IMR-90 (cell line): ENCODE measurements around the gene FOXN4. TPM values are rescaled to one million over a fixed set of nuclear protein-coding genes. Genes with fewer than 3 reads are reported as not detected.

ENCODE experiments used
- ATAC-seq: fragments of 200-7000 bp; cut with Tn5 transposase; 2 replicates; pipeline ENCODE4 v1.9.1; 2020; ENCODE audit warnings: low read depth, mild to moderate bottlenecking, moderate library complexity
- BruUV-seq: library from RNA; stranded (reverse); fragments of 400-500 nt; replicated peaks from 2 replicates; lab custom pipeline; 2021; lab: Mats Ljungman, UMichigan
- CTCF ChIA-PET: fragments of 300-600 bp; formaldehyde crosslinking; extraction: SDS; loops from one replicate; lab custom pipeline; 2021; ENCODE audit warnings: antibody characterized with exemption; lab: Yijun Ruan, JAX
- POLR2A ChIA-PET: fragments of 300-600 bp; sonication (Branson Sonifier 250); formaldehyde crosslinking; loops from one replicate; lab custom pipeline; 2022; ENCODE audit warnings: antibody characterized with exemption; ENCODE audit not compliant: unreplicated experiment; lab: Charles Lee
- DNase-seq: peaks from one replicate; pipeline ENCODE4 v3.0.0; 2013
- H2AFZ ChIP-seq: replicated peaks from 2 replicates; pipeline ENCODE3; 2013; ENCODE audit warnings: low read length, mild to moderate bottlenecking; ENCODE audit not compliant: poor library complexity
- H2AK5ac ChIP-seq: 2 replicates; pipeline ENCODE4 v1.6.1; 2013; ENCODE audit warnings: low read depth, low read length, inconsistent platforms
- H2AK9ac ChIP-seq: replicated peaks from 2 replicates; pipeline ENCODE3; 2013; ENCODE audit warnings: mild to moderate bottlenecking, low read depth, low read length, moderate library complexity; ENCODE audit not compliant: poor library complexity
- H2BK120ac ChIP-seq: 2 replicates; pipeline ENCODE4 v1.6.1; 2013; ENCODE audit warnings: low read depth, low read length, inconsistent platforms
- H2BK15ac ChIP-seq: 3 replicates; pipeline ENCODE4 v1.6.1; 2013; ENCODE audit warnings: low read depth, low read length, inconsistent platforms
- H2BK20ac ChIP-seq: 2 replicates; pipeline ENCODE4 v1.6.1; 2013; ENCODE audit warnings: low read depth, mild to moderate bottlenecking, inconsistent platforms, low read length, moderate library complexity
- H2BK5ac ChIP-seq: 2 replicates; pipeline ENCODE4 v1.6.1; 2013; ENCODE audit warnings: mild to moderate bottlenecking, low read depth, low read length, inconsistent platforms; ENCODE audit not compliant: poor library complexity, severe bottlenecking
- H3K14ac ChIP-seq: replicated peaks from 2 replicates; pipeline ENCODE4 v1.6.1; 2013; ENCODE audit warnings: low read depth, low read length, inconsistent platforms
- H3K18ac ChIP-seq: 2 replicates; pipeline ENCODE4 v1.6.1; 2013; ENCODE audit warnings: low read depth, low read length, control low read depth
- H3K23ac ChIP-seq: 2 replicates; pipeline ENCODE4 v1.6.1; 2013; ENCODE audit warnings: low read depth, low read length, inconsistent platforms
- H3K27ac ChIP-seq: 2 replicates; pipeline ENCODE4 v1.5.1; 2013; ENCODE audit warnings: mild to moderate bottlenecking, control low read depth, low read length; ENCODE audit not compliant: insufficient read depth
- H3K27me3 ChIP-seq: 2 replicates; pipeline ENCODE4 v1.6.1; 2013; ENCODE audit warnings: low read length; ENCODE audit not compliant: control insufficient read depth, insufficient read depth
- H3K36me3 ChIP-seq: 2 replicates; pipeline ENCODE4 v1.6.1; 2013; ENCODE audit warnings: low read length, mixed read lengths; ENCODE audit not compliant: control insufficient read depth, insufficient read depth
- H3K4ac ChIP-seq: 2 replicates; pipeline ENCODE4 v1.6.1; 2013; ENCODE audit warnings: low read depth, low read length, inconsistent platforms
- H3K4me1 ChIP-seq: 2 replicates; pipeline ENCODE4 v1.6.1; 2013; ENCODE audit warnings: low read length, mixed read lengths; ENCODE audit not compliant: control insufficient read depth, insufficient read depth
- H3K4me2 ChIP-seq: 2 replicates; pipeline ENCODE4 v1.6.1; 2013; ENCODE audit warnings: low read depth, mild to moderate bottlenecking, control low read depth, low read length, moderate library complexity
- H3K4me3 ChIP-seq: 2 replicates; pipeline ENCODE4 v1.5.1; 2013; ENCODE audit warnings: low read depth, mild to moderate bottlenecking, control low read depth, low read length, moderate library complexity; ENCODE audit not compliant: insufficient read depth
- H3K56ac ChIP-seq: 2 replicates; pipeline ENCODE4 v1.6.1; 2013; ENCODE audit warnings: low read length, inconsistent platforms; ENCODE audit not compliant: insufficient read depth; ENCODE audit errors: extremely low read depth
- H3K79me1 ChIP-seq, 2 experiments: 2 replicates each; pipeline ENCODE4 v1.6.1; 2013; ENCODE audit warnings: low read length in 2 of 2, inconsistent platforms in 1 of 2, low read depth in 1 of 2
- H3K9ac ChIP-seq: 2 replicates; pipeline ENCODE4 v1.6.1; 2013; ENCODE audit warnings: low read depth, low read length, control low read depth
- H3K9me1 ChIP-seq: 2 replicates; pipeline ENCODE4 v1.6.1; 2013; ENCODE audit warnings: low read length, inconsistent platforms; ENCODE audit not compliant: insufficient read depth
- H3K9me3 ChIP-seq: 2 replicates; pipeline ENCODE4 v1.6.1; 2013; ENCODE audit warnings: low read length; ENCODE audit not compliant: control insufficient read depth, insufficient read depth
- H4K20me1 ChIP-seq: 2 replicates; pipeline ENCODE4 v1.6.1; 2013; ENCODE audit warnings: low read length, inconsistent platforms; ENCODE audit not compliant: insufficient read depth
- H4K5ac ChIP-seq: 2 replicates; pipeline ENCODE4 v1.6.1; 2013; ENCODE audit warnings: mild to moderate bottlenecking, low read depth, low read length, control low read depth
- H4K8ac ChIP-seq, 2 experiments: 2 replicates each; pipeline ENCODE4 v1.6.1; 2013; ENCODE audit warnings: low read depth in 2 of 2, low read length in 2 of 2, control low read depth in 1 of 2, inconsistent platforms in 1 of 2
- H4K91ac ChIP-seq: 2 replicates; pipeline ENCODE4 v1.6.1; 2013; ENCODE audit warnings: low read depth, low read length, inconsistent platforms; ENCODE audit not compliant: insufficient read depth
- BHLHE40 ChIP-seq: fragments of 150-350 bp; IDR thresholded peaks from 2 replicates; pipeline ENCODE4 v1.6.1; 2016; ENCODE audit warnings: mild to moderate bottlenecking, low read depth, low read length
- CEBPB ChIP-seq: IDR thresholded peaks from 2 replicates; pipeline ENCODE4 v1.6.1; 2012; ENCODE audit warnings: low read depth, low read length, improper control_type of control experiment
- CHD1 ChIP-seq: IDR thresholded peaks from 2 replicates; pipeline ENCODE4 v1.6.1; 2012; ENCODE audit warnings: low read depth, low read length, improper control_type of control experiment
- CTCF ChIP-seq: conservative IDR thresholded peaks from 2 replicates; pipeline ENCODE4 v1.5.1; 2012; ENCODE audit warnings: mild to moderate bottlenecking, low read depth, low read length, improper control_type of control experiment
- ELK1 ChIP-seq: fragments of 150-350 bp; IDR thresholded peaks from 2 replicates; pipeline ENCODE4 v1.6.1; 2016; ENCODE audit warnings: low read depth, mild to moderate bottlenecking, low read length, moderate library complexity, borderline replicate concordance
- FOS ChIP-seq: fragments of 150-350 bp; IDR thresholded peaks from 2 replicates; pipeline ENCODE4 v1.6.1; 2016; ENCODE audit warnings: low read depth, low read length
- MAFK ChIP-seq: IDR thresholded peaks from 2 replicates; pipeline ENCODE4 v1.6.1; 2012; ENCODE audit warnings: low read depth, low read length, improper control_type of control experiment
- MAZ ChIP-seq: IDR thresholded peaks from 2 replicates; pipeline ENCODE4 v1.6.1; 2012; ENCODE audit warnings: low read depth, mild to moderate bottlenecking, low read length, improper control_type of control experiment, moderate library complexity, borderline replicate concordance
- MXI1 ChIP-seq: IDR thresholded peaks from 2 replicates; pipeline ENCODE4 v1.6.1; 2012; ENCODE audit warnings: low read depth, mild to moderate bottlenecking, low read length, moderate library complexity, borderline replicate concordance
- NFE2L2 ChIP-seq: fragments of 150-350 bp; IDR thresholded peaks from 2 replicates; pipeline ENCODE4 v1.6.1; 2016; ENCODE audit warnings: low read depth, mild to moderate bottlenecking, low read length
- POLR2A ChIP-seq: IDR thresholded peaks from 2 replicates; pipeline ENCODE4 v1.6.1; 2012; ENCODE audit warnings: mild to moderate bottlenecking, low read depth, low read length
- RAD21 ChIP-seq: IDR thresholded peaks from 2 replicates; pipeline ENCODE4 v1.6.1; 2012; ENCODE audit warnings: low read length, improper control_type of control experiment
- RCOR1 ChIP-seq: IDR thresholded peaks from 2 replicates; pipeline ENCODE4 v1.6.1; 2012; ENCODE audit warnings: mild to moderate bottlenecking, low read length, improper control_type of control experiment; ENCODE audit not compliant: insufficient replicate concordance
- RFX5 ChIP-seq: IDR thresholded peaks from 2 replicates; pipeline ENCODE4 v1.8.0; 2012; ENCODE audit warnings: low read depth, mild to moderate bottlenecking, low read length, moderate library complexity
- SMC3 ChIP-seq: fragments of 150-350 bp; IDR thresholded peaks from 2 replicates; pipeline ENCODE4 v1.6.1; 2016; ENCODE audit warnings: low read depth, mild to moderate bottlenecking, antibody characterized with exemption, low read length, moderate library complexity
- WGBS, 2 experiments: methylation state at CpG; one replicate each; pipeline versions ENCODE4 v1.1.5 to v1.1.7; 2013; ENCODE audit warnings: missing lambda C conversion rate in 2 of 2; ENCODE audit not compliant: insufficient read length in 1 of 2; ENCODE audit errors: extremely low coverage in 2 of 2; 5-methylcytosine and 5-hydroxymethylcytosine counted together
- dilution Hi-C: fragments of 300-500 bp; cut with HindIII; formaldehyde crosslinking; loops from one replicate; pipeline ENCODE4 v1.14.3; 2018; ENCODE audit warnings: low sequenced_read_pairs; ENCODE audit not compliant: unreplicated experiment
- in situ Hi-C: fragments of 300-500 bp; cut with MboI; formaldehyde crosslinking; loops from 3 replicates; pipeline ENCODE4 v1.14.3; 2019; ENCODE audit warnings: low sequenced_read_pairs, inconsistent platforms, mixed read lengths
- intact Hi-C: fragments of 100-400 bp; cut with micrococcal nuclease; formaldehyde crosslinking; loops from 2 replicates; pipeline ENCODE4 v1.10.0; 2022
- polyA plus RNA-seq, 3 experiments: library from polyadenylated mRNA; depleted of rRNA; stranded (reverse); fragments of >200 nt; gene quantifications; 2 replicates each; pipeline ENCODE4 v1.2.3, GENCODE V29; 2012; ENCODE audit warnings: low replicate concordance in 1 of 3
- total RNA-seq: library from RNA; depleted of rRNA; stranded (reverse); fragments of >200 nt; gene quantifications from 2 replicates; pipeline ENCODE4 v1.2.3, GENCODE V29; 2012
- TF ChIP-seq, protein P1 (sequence below): fragments of 150-350 bp; IDR thresholded peaks from 2 replicates; pipeline ENCODE4 v1.6.1; 2017; ENCODE audit warnings: mild to moderate bottlenecking, antibody characterized with exemption, low read length, low read depth

Gene FOXN4
- total and polyA plus RNA-seq, 2 of the 4 experiments (the other 2 are of a cell fraction) = not detected

GRCh38 chr12:109271418-109271817 is 37.7 kb downstream of the FOXN4 start:
- H2AFZ ChIP-seq = no peak overlapping the region
- no peaks in the 10 kb centered on the region for H3K79me1 ChIP-seq
- H3K56ac ChIP-seq = no peak overlapping the region
- dilution Hi-C loops = no loop called here
- H2BK120ac ChIP-seq = no peak overlapping the region
- intact Hi-C loops = no loop called here
- H4K5ac ChIP-seq = no peak overlapping the region
- 88% methylated on average over 2 of the region's 3 CpGs; no CpG with 5 or more reads in 1 of the 2 experiments for WGBS, 2 experiments
- H4K91ac ChIP-seq = no peak overlapping the region
- H3K4me1 ChIP-seq = no peaks in the 10 kb centered on the region
- no peak for ATAC-seq
- no peak overlapping the region for H2AK5ac ChIP-seq
- no peak overlapping the region for H3K23ac ChIP-seq
- no peaks in the 10 kb centered on the region for H3K36me3 ChIP-seq
- H3K9ac ChIP-seq = no peak overlapping the region
- ChIA-PET CTCF (no interaction called here), POLR2A (no interaction called here)
- no peak for TF ChIP-seq CEBPB
- no peak for TF ChIP-seq RCOR1
- no peak for TF ChIP-seq BHLHE40
- TF ChIP-seq MAZ = no peak
- no peak for TF ChIP-seq FOS
- TF ChIP-seq NFE2L2 = no peak
- TF ChIP-seq POLR2A = no peak
- no peak for TF ChIP-seq ELK1
- no peak for TF ChIP-seq CHD1
- no peak for TF ChIP-seq RAD21
- no peak for TF ChIP-seq MAFK
- no peak for TF ChIP-seq CTCF
- TF ChIP-seq, protein P1, sequence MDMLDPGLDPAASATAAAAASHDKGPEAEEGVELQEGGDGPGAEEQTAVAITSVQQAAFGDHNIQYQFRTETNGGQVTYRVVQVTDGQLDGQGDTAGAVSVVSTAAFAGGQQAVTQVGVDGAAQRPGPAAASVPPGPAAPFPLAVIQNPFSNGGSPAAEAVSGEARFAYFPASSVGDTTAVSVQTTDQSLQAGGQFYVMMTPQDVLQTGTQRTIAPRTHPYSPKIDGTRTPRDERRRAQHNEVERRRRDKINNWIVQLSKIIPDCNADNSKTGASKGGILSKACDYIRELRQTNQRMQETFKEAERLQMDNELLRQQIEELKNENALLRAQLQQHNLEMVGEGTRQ = no peak
- no peak for TF ChIP-seq RFX5
- no peak for TF ChIP-seq MXI1
- no peak for TF ChIP-seq SMC3
- H2BK20ac ChIP-seq = no peak overlapping the region
- H2AK9ac ChIP-seq = no peak overlapping the region
- peaks cover 10% of the 10 kb centered on the region; the same call in 1 of the 2 replicates for H3K27me3 ChIP-seq
- no peak overlapping the region for H3K14ac ChIP-seq
- no TSS peak for BruUV-seq
- H3K18ac ChIP-seq = no peak overlapping the region
- H3K4ac ChIP-seq = no peak overlapping the region
- no peak overlapping the region for H2BK5ac ChIP-seq
- no peaks in the 10 kb centered on the region for H3K9me1 ChIP-seq
- H2BK15ac ChIP-seq = no peak overlapping the region
- H4K8ac ChIP-seq = no peak overlapping the region
- H3K27ac ChIP-seq = no peak overlapping the region
- in situ Hi-C loops = no loop called here
- H3K4me3 ChIP-seq = no peak overlapping the region
- no peak for DNase-seq
- no peaks in the 10 kb centered on the region for H3K9me3 ChIP-seq
- H4K20me1 ChIP-seq = no peaks in the 10 kb centered on the region
- H3K4me2 ChIP-seq = no peak overlapping the region
